CD4-positive, alpha-beta T cell treated with Interleukin-4 for 1 hour (primary cell): ENCODE results near the gene UQCR10.

ENCODE experiments used
- DNase-seq, 2 donors: peaks; one replicate each; pipeline ENCODE4 v3.0.0-alpha.2; 2020 to 2022

Gene UQCR10

GRCh38 chr22:29799217-29799680 is 32.1 kb downstream of the UQCR10 start:
- DNase-seq = peak in 1 of 2 donors; percentile 72

GRCh38 chr22:29801153-29801552 is 34.0 kb downstream of the UQCR10 start:
- no peak for DNase-seq

- DNase-seq = no peak
Measured at GRCh38 chr22:29801796-29802195, 34.6 kb downstream of the UQCR10 start.

- DNase-seq = no peak
Measured at GRCh38 chr22:29803190-29803589, 36.0 kb downstream of the UQCR10 start.

GRCh38 chr22:29804985-29805384 is 37.8 kb downstream of the UQCR10 start:
- no peak for DNase-seq

- DNase-seq = no peak
Measured at GRCh38 chr22:29806196-29806595, 39.0 kb downstream of the UQCR10 start.

GRCh38 chr22:29810216-29810615 is 43.0 kb downstream of the UQCR10 start:
- DNase-seq = no peak

GRCh38 chr22:29811377-29811776 is 44.2 kb downstream of the UQCR10 start:
- no peak for DNase-seq

- no peak for DNase-seq
Measured at GRCh38 chr22:29813126-29813525, 46.0 kb downstream of the UQCR10 start.

GRCh38 chr22:29813563-29813962 is 46.4 kb downstream of the UQCR10 start:
- no peak for DNase-seq

- no peak for DNase-seq
Measured at GRCh38 chr22:29814003-29814402, 46.8 kb downstream of the UQCR10 start.

- no peak for DNase-seq
Measured at GRCh38 chr22:29815580-29815979, 48.4 kb downstream of the UQCR10 start.

- DNase-seq = no peak
Measured at GRCh38 chr22:29816128-29816527, 49.0 kb downstream of the UQCR10 start.

- no peak for DNase-seq
Measured at GRCh38 chr22:29816539-29816938, 49.4 kb downstream of the UQCR10 start.

- DNase-seq = no peak
Measured at GRCh38 chr22:29816980-29817379, 49.8 kb downstream of the UQCR10 start.

- no peak for DNase-seq
Measured at GRCh38 chr22:29817724-29818123, 50.6 kb downstream of the UQCR10 start.

- DNase-seq = no peak
Measured at GRCh38 chr22:29819501-29819900, 52.3 kb downstream of the UQCR10 start.
